H1 (cell line): Measurements from ENCODE around the gene DOCK3. TPM values are rescaled to one million over a fixed set of nuclear protein-coding genes. Genes with fewer than 3 reads are reported as not detected.

Experiments used
- CEBPB ChIP-seq: IDR thresholded peaks from 2 replicates; pipeline ENCODE4 v1.6.1; 2012; ENCODE audit warnings: low read depth, low read length
- CHD1 ChIP-seq: IDR thresholded peaks from 2 replicates; pipeline ENCODE4 v1.6.1; 2012; ENCODE audit warnings: low read depth, low read length, improper control_type of control experiment
- CREB1 ChIP-seq: IDR thresholded peaks from 2 replicates; pipeline ENCODE4 v1.6.1; 2012; ENCODE audit warnings: inconsistent platforms
- HDAC2 ChIP-seq, 2 experiments: fragments of 300-600 bp in 1 of 2; sonication (generic) in 1 of 2; IDR thresholded peaks; 2 replicates each; pipeline ENCODE4 v1.6.1; 2011 to 2012; ENCODE audit warnings: low read depth in 2 of 2, low read length in 2 of 2, mild to moderate bottlenecking in 2 of 2, moderate library complexity in 2 of 2, borderline replicate concordance in 1 of 2, inconsistent platforms in 1 of 2
- POLR2A ChIP-seq, 2 experiments: IDR thresholded peaks; 1 replicate in 1 of 2; 2 replicates in 1 of 2; pipeline ENCODE4 v1.6.1; 2011; ENCODE audit warnings: low read depth in 2 of 2, low read length in 2 of 2, mild to moderate bottlenecking in 2 of 2; ENCODE audit errors: control extremely low read depth in 1 of 2
- SP4 ChIP-seq: IDR thresholded peaks from 2 replicates; pipeline ENCODE4 v1.6.1; 2012; ENCODE audit warnings: low read length, inconsistent platforms
- ZNF274 ChIP-seq: IDR thresholded peaks from 2 replicates; pipeline ENCODE4 v1.7.0; 2012; ENCODE audit warnings: low read length, borderline replicate concordance; ENCODE audit errors: extremely low read depth
- polyA plus RNA-seq, 7 experiments: library from polyadenylated mRNA; depleted of rRNA in 3 of 7; stranded (reverse) in 5 of 7; unstranded in 2 of 7; fragments of >200 nt in 5 of 7; fragments of 200-250 nt in 2 of 7; gene quantifications; 1 replicate in 5 of 7; 2 replicates in 1 of 7; 4 replicates in 1 of 7; pipeline versions ENCODE4 v1.2.1 to v1.2.3, GENCODE V29; 2011 to 2013; ENCODE audit warnings: missing spikeins in 2 of 7, mixed read lengths in 2 of 7
- total RNA-seq: library from RNA; stranded (reverse); fragmentation: NEBNext Ultra II Directional; extraction: Animal tissue kit (Norgen Biotek cat#: 25700); gene quantifications from 2 replicates; pipeline ENCODE4 v1.2.1, GENCODE V29; 2021
- TF ChIP-seq, protein P1 (sequence below), 3 experiments: IDR thresholded peaks; 1 replicate in 2 of 3; 2 replicates in 1 of 3; pipeline versions ENCODE4 v1.5.1 to v1.6.1; 2011; ENCODE audit warnings: low read length in 3 of 3, mild to moderate bottlenecking in 3 of 3, inconsistent platforms in 2 of 3, low read depth in 1 of 3, moderate library complexity in 1 of 3; ENCODE audit not compliant: insufficient read depth in 1 of 3; ENCODE audit errors: control extremely low read depth in 1 of 3
- TF ChIP-seq, protein P2 (sequence below): fragments of 300-600 bp; sonication (generic); IDR thresholded peaks from 2 replicates; pipeline ENCODE4 v1.7.1; 2012; ENCODE audit warnings: low read length, moderate library complexity, mild to moderate bottlenecking, inconsistent platforms; ENCODE audit not compliant: insufficient replicate concordance

DOCK3 gene
- total and polyA plus RNA-seq, 2 of the 8 experiments (the other 6 are each of a cell fraction or from before 2014, with no cell fraction given): 2.7 to 5.0 TPM

DNA sequence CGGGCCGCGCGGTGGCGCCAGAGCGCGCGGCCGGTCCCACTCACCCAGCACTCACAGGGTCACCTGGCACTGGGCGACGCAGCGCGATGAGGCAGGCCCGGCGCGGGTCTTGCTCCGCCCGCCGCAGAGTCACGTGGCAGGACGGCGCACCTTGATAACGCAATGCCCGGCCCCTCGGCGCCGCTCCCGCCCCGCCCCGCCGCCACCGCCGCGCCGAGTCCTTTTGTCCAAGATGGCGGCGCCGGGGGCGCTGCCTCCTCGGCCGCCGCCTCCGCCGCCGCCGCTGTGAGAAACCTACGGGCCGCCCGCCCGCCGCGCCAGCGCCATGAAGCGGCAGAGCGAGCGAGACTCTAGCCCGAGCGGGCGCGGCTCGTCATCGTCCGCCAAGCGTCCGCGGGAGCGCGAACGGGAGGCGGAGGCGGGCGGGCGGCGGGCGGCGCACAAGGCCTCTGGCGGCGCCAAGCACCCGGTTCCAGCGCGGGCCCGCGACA lies 716.4 kb downstream of the DOCK3 start, which contains the start of gene RBM15B (continued):
- TF ChIP-seq CEBPB: no peak
- TF ChIP-seq, protein P1, sequence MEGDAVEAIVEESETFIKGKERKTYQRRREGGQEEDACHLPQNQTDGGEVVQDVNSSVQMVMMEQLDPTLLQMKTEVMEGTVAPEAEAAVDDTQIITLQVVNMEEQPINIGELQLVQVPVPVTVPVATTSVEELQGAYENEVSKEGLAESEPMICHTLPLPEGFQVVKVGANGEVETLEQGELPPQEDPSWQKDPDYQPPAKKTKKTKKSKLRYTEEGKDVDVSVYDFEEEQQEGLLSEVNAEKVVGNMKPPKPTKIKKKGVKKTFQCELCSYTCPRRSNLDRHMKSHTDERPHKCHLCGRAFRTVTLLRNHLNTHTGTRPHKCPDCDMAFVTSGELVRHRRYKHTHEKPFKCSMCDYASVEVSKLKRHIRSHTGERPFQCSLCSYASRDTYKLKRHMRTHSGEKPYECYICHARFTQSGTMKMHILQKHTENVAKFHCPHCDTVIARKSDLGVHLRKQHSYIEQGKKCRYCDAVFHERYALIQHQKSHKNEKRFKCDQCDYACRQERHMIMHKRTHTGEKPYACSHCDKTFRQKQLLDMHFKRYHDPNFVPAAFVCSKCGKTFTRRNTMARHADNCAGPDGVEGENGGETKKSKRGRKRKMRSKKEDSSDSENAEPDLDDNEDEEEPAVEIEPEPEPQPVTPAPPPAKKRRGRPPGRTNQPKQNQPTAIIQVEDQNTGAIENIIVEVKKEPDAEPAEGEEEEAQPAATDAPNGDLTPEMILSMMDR (IDR thresholded peaks at IDR 0.05; ENCODE audit: control extremely low read depth in 1 of 3, insufficient read depth in 1 of 3, low read depth in 1 of 3, low read length in 3 of 3): peak in 1 of 3 experiments; percentile 84; a peak in 2 of 4 replicates
- 0 out of 2 replicates have a peak, but pooled peaks have one; percentile 46 for TF ChIP-seq CHD1
- TF ChIP-seq, protein P2, sequence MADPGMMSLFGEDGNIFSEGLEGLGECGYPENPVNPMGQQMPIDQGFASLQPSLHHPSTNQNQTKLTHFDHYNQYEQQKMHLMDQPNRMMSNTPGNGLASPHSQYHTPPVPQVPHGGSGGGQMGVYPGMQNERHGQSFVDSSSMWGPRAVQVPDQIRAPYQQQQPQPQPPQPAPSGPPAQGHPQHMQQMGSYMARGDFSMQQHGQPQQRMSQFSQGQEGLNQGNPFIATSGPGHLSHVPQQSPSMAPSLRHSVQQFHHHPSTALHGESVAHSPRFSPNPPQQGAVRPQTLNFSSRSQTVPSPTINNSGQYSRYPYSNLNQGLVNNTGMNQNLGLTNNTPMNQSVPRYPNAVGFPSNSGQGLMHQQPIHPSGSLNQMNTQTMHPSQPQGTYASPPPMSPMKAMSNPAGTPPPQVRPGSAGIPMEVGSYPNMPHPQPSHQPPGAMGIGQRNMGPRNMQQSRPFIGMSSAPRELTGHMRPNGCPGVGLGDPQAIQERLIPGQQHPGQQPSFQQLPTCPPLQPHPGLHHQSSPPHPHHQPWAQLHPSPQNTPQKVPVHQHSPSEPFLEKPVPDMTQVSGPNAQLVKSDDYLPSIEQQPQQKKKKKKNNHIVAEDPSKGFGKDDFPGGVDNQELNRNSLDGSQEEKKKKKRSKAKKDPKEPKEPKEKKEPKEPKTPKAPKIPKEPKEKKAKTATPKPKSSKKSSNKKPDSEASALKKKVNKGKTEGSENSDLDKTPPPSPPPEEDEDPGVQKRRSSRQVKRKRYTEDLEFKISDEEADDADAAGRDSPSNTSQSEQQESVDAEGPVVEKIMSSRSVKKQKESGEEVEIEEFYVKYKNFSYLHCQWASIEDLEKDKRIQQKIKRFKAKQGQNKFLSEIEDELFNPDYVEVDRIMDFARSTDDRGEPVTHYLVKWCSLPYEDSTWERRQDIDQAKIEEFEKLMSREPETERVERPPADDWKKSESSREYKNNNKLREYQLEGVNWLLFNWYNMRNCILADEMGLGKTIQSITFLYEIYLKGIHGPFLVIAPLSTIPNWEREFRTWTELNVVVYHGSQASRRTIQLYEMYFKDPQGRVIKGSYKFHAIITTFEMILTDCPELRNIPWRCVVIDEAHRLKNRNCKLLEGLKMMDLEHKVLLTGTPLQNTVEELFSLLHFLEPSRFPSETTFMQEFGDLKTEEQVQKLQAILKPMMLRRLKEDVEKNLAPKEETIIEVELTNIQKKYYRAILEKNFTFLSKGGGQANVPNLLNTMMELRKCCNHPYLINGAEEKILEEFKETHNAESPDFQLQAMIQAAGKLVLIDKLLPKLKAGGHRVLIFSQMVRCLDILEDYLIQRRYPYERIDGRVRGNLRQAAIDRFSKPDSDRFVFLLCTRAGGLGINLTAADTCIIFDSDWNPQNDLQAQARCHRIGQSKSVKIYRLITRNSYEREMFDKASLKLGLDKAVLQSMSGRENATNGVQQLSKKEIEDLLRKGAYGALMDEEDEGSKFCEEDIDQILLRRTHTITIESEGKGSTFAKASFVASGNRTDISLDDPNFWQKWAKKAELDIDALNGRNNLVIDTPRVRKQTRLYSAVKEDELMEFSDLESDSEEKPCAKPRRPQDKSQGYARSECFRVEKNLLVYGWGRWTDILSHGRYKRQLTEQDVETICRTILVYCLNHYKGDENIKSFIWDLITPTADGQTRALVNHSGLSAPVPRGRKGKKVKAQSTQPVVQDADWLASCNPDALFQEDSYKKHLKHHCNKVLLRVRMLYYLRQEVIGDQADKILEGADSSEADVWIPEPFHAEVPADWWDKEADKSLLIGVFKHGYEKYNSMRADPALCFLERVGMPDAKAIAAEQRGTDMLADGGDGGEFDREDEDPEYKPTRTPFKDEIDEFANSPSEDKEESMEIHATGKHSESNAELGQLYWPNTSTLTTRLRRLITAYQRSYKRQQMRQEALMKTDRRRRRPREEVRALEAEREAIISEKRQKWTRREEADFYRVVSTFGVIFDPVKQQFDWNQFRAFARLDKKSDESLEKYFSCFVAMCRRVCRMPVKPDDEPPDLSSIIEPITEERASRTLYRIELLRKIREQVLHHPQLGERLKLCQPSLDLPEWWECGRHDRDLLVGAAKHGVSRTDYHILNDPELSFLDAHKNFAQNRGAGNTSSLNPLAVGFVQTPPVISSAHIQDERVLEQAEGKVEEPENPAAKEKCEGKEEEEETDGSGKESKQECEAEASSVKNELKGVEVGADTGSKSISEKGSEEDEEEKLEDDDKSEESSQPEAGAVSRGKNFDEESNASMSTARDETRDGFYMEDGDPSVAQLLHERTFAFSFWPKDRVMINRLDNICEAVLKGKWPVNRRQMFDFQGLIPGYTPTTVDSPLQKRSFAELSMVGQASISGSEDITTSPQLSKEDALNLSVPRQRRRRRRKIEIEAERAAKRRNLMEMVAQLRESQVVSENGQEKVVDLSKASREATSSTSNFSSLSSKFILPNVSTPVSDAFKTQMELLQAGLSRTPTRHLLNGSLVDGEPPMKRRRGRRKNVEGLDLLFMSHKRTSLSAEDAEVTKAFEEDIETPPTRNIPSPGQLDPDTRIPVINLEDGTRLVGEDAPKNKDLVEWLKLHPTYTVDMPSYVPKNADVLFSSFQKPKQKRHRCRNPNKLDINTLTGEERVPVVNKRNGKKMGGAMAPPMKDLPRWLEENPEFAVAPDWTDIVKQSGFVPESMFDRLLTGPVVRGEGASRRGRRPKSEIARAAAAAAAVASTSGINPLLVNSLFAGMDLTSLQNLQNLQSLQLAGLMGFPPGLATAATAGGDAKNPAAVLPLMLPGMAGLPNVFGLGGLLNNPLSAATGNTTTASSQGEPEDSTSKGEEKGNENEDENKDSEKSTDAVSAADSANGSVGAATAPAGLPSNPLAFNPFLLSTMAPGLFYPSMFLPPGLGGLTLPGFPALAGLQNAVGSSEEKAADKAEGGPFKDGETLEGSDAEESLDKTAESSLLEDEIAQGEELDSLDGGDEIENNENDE: no peak
- TF ChIP-seq CREB1: peak; percentile 98
- TF ChIP-seq ZNF274: no peak
- TF ChIP-seq HDAC2 (IDR thresholded peaks at IDR 0.05; ENCODE audit: borderline replicate concordance in 1 of 2, low read depth in 2 of 2, low read length in 2 of 2): no peak; a peak in 1 of 4 replicates
- 0 out of 2 replicates have a peak, but pooled peaks have one; percentile 71 for TF ChIP-seq SP4
- TF ChIP-seq POLR2A (IDR thresholded peaks at IDR 0.05; ENCODE audit: control extremely low read depth in 1 of 2, low read depth in 2 of 2, low read length in 2 of 2): peak in 1 of 2 experiments; percentile 94; a peak in 2 of 3 replicates
